ENCODE results near the gene LRRC8D.

The LRRC8D gene

GRCh38 chr1:89951766-89952604, 131.2 kb downstream of the LRRC8D start:
- Mint-ChIP-seq H3K27ac (no peak overlapping the region), H3K4me1 (peaks cover 14% of the 10 kb centered on the region), H3K4me3 (no peak overlapping the region), H3K9me3 (no peaks in the 10 kb centered on the region), H3K36me3 (no peaks in the 10 kb centered on the region), H3K27me3 (no peaks in the 10 kb centered on the region)

GRCh38 chr1:89952605-89953130, 131.8 kb downstream of the LRRC8D start:
- no peaks in the 10 kb centered on the region for H3K27me3 Mint-ChIP-seq

DNA sequence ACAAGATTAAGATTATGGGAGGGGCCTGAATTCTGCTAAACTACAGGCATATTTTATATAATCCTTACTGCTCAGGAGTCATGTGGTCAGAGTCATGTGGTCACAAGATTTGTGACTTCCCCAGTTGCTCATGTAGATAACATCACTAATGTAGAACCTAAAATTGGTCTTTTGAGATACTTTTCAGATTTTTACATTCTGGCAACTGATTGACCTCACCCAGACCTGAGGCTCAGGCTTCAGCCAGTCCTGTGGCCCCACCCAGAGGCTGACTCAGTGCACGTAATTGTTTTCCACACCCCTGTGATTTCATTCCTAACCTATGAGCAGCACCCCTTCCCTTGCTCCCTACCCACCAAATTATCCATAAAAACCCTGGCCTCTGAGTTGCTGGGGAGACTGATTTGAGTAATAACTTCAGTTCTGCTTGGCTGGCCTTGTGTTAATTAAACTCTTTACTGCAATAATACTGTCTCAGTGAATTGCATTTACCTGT, 132.3 kb downstream of the LRRC8D start:
- Mint-ChIP-seq H3K9me3 (no peaks in the 10 kb centered on the region), H3K4me3 (no peak overlapping the region), H3K4me1 (peaks cover 20% of the 10 kb centered on the region), H3K36me3 (no peaks in the 10 kb centered on the region), H3K27me3 (no peaks in the 10 kb centered on the region), H3K27ac (no peak overlapping the region)

More at GRCh38 chr1:89952605-89953130, 131.8 kb downstream of the LRRC8D start:
- no peak overlapping the region for H3K27ac Mint-ChIP-seq
- H3K9me3 Mint-ChIP-seq: no peaks in the 10 kb centered on the region
- H3K4me1 Mint-ChIP-seq: peaks cover 20% of the 10 kb centered on the region
- no peaks in the 10 kb centered on the region for H3K36me3 Mint-ChIP-seq
- no peak overlapping the region for H3K4me3 Mint-ChIP-seq

- peaks cover 20% of the 10 kb centered on the region for H3K4me1 Mint-ChIP-seq
- peak overlapping the region; percentile 44 for H3K27ac Mint-ChIP-seq
- H3K4me3 Mint-ChIP-seq: no peak overlapping the region
- H3K36me3 Mint-ChIP-seq: no peaks in the 10 kb centered on the region
- H3K27me3 Mint-ChIP-seq: no peaks in the 10 kb centered on the region
- no peaks in the 10 kb centered on the region for H3K9me3 Mint-ChIP-seq
Observed at GRCh38 chr1:89953929-89954328, 133.1 kb downstream of the LRRC8D start.

GRCh38 chr1:89954401-89954800, 133.6 kb downstream of the LRRC8D start:
- H3K4me3 Mint-ChIP-seq: no peak overlapping the region
- no peaks in the 10 kb centered on the region for H3K27me3 Mint-ChIP-seq
- peaks cover 1% of the 10 kb centered on the region for H3K36me3 Mint-ChIP-seq
- no peak overlapping the region for H3K27ac Mint-ChIP-seq
- peaks cover 2% of the 10 kb centered on the region for H3K9me3 Mint-ChIP-seq
- H3K4me1 Mint-ChIP-seq: peaks cover 20% of the 10 kb centered on the region

DNA sequence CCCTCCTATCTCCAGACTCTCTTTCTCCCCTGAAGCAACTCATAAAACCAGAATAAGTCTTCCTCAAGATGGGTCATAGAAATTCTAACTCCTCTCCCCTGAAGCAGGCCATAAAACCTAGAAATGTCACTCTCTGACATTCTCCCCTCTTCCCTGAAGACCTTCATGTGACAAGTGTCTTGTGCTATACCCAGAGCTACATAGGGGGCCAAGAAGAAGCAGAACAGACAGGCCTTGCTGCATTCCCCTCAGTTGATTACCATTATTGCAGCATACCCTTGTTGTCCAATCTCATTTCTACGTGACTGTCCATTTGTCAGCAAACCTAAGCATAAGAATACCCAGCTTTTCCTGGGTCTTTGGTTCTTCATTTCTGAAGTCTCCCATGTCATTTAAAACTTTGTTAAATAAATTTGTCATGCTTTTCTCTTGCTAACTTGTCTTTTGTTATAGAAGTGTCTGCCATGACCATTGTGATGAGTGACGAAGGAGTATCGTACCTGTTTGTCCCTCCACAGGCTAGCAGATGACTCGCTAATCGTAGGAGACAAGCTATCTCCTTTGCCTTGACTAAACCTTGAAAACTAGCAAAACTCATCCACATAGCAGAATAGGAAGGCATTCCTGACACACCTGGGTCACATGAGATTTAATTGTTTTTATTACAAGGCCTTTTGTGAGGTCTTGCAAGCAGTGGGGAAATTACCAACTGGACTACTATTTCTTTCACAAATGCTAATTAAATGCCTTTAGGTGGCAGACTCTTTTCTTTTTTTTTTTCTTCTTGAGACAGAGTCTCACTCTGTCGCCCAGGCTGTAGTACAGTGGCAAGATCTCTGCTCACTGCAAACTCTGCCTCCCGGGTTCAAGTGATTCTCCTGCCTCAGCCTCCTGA, 134.7 kb downstream of the LRRC8D start:
- Mint-ChIP-seq H3K27me3 (no peaks in the 10 kb centered on the region), H3K27ac (no peak overlapping the region), H3K9me3 (peaks cover 4% of the 10 kb centered on the region), H3K4me1 (peaks cover 20% of the 10 kb centered on the region), H3K4me3 (no peak overlapping the region), H3K36me3 (peaks cover 2% of the 10 kb centered on the region)

GRCh38 chr1:89957107-89957506, 136.3 kb downstream of the LRRC8D start:
- Mint-ChIP-seq H3K9me3 (peaks cover 4% of the 10 kb centered on the region), H3K27ac (no peak overlapping the region), H3K4me3 (no peak overlapping the region), H3K4me1 (peaks cover 20% of the 10 kb centered on the region), H3K27me3 (no peaks in the 10 kb centered on the region), H3K36me3 (peaks cover 2% of the 10 kb centered on the region)

- H3K27me3 Mint-ChIP-seq: no peaks in the 10 kb centered on the region
- peaks cover 13% of the 10 kb centered on the region for H3K4me1 Mint-ChIP-seq
- H3K9me3 Mint-ChIP-seq: peaks cover 4% of the 10 kb centered on the region
- no peak overlapping the region for H3K4me3 Mint-ChIP-seq
- H3K36me3 Mint-ChIP-seq: peaks cover 2% of the 10 kb centered on the region
- H3K27ac Mint-ChIP-seq: no peak overlapping the region
Observed at GRCh38 chr1:89958851-89959654, 138.2 kb downstream of the LRRC8D start.

DNA sequence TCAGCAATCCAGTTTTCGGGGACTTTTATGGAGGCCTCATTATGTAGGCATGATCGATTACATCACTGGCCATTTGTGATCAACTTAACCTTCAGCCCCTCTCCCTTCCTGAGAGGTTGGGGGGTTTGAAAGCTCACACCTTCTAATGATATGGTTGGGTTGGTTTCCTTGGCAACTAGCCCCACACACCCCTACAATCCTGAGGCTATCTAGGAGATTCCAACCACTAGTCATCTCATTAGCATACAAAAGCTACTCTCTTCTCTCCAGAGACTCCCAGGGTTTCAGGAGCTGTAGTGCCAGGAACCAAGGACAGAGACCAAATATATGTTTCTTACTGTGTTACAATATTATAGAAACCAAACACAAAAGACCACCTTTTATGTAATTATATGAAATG, 138.9 kb downstream of the LRRC8D start:
- H3K4me1 Mint-ChIP-seq: peaks cover 12% of the 10 kb centered on the region
- no peak overlapping the region for H3K27ac Mint-ChIP-seq
- H3K9me3 Mint-ChIP-seq: peaks cover 4% of the 10 kb centered on the region
- peaks cover 2% of the 10 kb centered on the region for H3K36me3 Mint-ChIP-seq
- H3K4me3 Mint-ChIP-seq: no peak overlapping the region
- no peaks in the 10 kb centered on the region for H3K27me3 Mint-ChIP-seq

- H3K36me3 Mint-ChIP-seq: peaks cover 2% of the 10 kb centered on the region
- H3K27ac Mint-ChIP-seq: no peak overlapping the region
- no peaks in the 10 kb centered on the region for H3K27me3 Mint-ChIP-seq
- H3K9me3 Mint-ChIP-seq: peaks cover 4% of the 10 kb centered on the region
- H3K4me3 Mint-ChIP-seq: no peak overlapping the region
- H3K4me1 Mint-ChIP-seq: peaks cover 7% of the 10 kb centered on the region
Observed at GRCh38 chr1:89962024-89962741, 141.4 kb downstream of the LRRC8D start.

DNA sequence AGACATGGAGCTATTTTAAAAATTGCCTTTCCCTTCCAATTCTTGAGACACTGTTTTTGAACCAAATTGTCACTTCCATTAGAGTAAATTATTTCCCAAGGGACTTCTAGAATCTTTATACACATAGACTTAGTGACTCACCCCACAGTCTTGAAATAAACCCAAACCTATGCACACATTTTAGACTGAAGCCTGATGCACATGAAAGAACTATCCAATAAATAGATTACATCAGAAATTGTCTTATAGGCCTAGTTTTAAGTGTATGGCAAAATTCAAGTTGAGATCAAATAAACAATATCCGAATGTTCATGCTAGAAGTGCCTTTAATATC, 141.9 kb downstream of the LRRC8D start:
- Mint-ChIP-seq H3K4me3 (no peak overlapping the region), H3K27me3 (no peaks in the 10 kb centered on the region), H3K4me1 (peaks cover 3% of the 10 kb centered on the region), H3K27ac (no peak overlapping the region), H3K9me3 (peaks cover 4% of the 10 kb centered on the region), H3K36me3 (peaks cover 2% of the 10 kb centered on the region)

- Mint-ChIP-seq H3K4me1 (peaks cover 3% of the 10 kb centered on the region), H3K27me3 (no peaks in the 10 kb centered on the region), H3K36me3 (no peaks in the 10 kb centered on the region), H3K9me3 (no peaks in the 10 kb centered on the region), H3K27ac (no peak overlapping the region), H3K4me3 (no peak overlapping the region)
Observed at GRCh38 chr1:89965193-89965768, 144.4 kb downstream of the LRRC8D start.

GRCh38 chr1:89966656-89967055, 145.8 kb downstream of the LRRC8D start:
- H3K36me3 Mint-ChIP-seq: no peaks in the 10 kb centered on the region
- H3K27me3 Mint-ChIP-seq: no peaks in the 10 kb centered on the region
- H3K27ac Mint-ChIP-seq: no peak overlapping the region
- no peak overlapping the region for H3K4me3 Mint-ChIP-seq
- peaks cover 3% of the 10 kb centered on the region for H3K4me1 Mint-ChIP-seq
- H3K9me3 Mint-ChIP-seq: no peaks in the 10 kb centered on the region

- no peak overlapping the region for H3K4me3 Mint-ChIP-seq
- H3K27me3 Mint-ChIP-seq: no peaks in the 10 kb centered on the region
- H3K27ac Mint-ChIP-seq: no peak overlapping the region
- H3K4me1 Mint-ChIP-seq: peaks cover under 1% of the 10 kb centered on the region
- no peaks in the 10 kb centered on the region for H3K9me3 Mint-ChIP-seq
- no peaks in the 10 kb centered on the region for H3K36me3 Mint-ChIP-seq
Observed at GRCh38 chr1:89971600-89971999, 150.8 kb downstream of the LRRC8D start.
